Measurements from ENCODE around the gene HIGD1A.

The HIGD1A gene

DNA sequence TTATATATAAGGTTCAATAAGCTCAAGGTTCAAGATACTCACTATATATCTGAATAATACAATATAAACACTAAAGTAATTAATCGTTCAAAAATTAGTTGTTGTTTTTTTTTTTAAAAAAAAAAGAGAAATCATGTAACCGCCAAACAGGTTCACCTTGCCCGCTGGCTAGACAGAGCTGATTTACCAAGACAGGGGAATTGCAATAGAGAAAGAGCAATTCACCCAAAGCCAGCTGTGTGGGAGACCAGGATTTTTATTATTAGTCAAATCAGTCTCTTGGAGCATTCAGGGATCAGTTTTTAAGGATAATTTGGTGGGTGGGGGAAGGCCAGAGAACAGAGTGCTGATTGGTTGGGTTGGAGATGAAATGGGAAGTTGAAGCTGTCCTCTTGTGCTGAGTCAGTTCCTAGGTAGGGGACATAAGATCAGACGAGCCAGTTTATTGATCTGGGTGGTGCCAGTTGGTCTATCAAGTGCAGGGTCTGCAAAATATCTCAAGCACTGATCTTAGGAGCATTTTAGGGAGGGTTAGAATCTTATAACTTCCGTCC is 7.9 kb downstream of the HIGD1A start:
- DNase-seq = no peak

DNA sequence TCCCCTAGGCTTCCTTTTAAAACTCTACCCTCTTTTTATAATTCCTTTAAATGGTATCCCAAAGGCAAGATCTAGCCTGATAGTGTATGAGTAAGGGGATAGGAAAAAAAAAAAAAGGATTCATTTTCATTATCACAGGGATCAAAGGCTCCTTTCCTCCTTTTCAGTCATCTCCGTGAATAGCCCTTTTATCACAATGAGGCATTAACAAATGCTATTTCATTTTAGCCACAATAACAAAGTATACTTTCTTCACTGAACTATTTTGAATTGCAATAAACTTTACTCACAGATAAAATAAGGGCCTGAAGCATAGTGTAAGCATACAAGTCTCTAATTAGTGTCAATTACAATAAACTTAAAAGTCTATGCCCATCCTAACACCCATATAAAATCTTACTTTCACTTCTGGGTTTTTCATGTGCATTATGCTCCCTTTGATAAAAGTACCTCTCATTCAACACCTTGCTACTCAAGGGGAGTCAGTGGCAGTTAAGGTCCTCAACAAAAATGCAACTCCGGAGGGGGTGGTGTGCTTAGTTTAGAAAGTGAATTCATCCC is 8.6 kb downstream of the HIGD1A start:
- no peak for DNase-seq

GRCh38 chr3:42790714-42791229 is 13.5 kb downstream of the HIGD1A start:
- DNase-seq = no peak

DNA sequence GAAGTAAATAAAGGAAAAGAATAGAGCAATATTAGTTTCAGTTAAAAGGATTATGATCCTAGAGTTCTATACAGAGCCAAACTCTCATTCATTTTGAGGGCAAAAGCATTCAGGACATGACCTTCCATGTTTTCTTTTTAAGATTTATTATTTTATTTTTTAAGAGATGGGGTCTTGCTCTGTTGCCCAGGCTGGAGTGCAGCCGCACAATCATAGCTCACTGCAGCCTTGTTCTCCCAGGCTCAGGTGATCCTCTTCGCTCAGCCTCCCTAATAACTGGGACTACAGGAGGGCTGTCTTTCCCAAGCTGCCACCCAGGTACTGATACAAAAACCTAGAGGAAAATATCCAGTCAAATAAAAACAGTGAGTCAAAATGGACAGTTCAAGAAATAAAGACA is 17.7 kb downstream of the HIGD1A start:
- DNase-seq = no peak

DNA sequence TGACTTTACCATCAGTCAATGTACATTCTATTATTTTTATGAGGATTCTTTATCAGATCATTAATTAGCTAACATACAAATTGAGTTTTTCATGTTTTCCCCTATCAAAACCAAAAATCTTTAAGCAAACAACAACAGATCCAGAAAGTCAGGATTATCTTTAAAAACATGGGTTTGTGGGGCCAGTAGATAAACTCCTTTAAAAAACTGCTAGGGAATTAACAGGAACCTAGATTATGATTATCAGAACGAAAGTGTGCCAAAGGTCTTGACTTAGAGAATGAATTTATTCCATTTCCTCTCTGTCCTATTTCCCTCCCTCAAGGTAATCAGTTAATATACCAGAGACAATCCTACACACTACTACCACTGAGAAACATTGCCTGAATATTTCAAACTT is 18.1 kb downstream of the HIGD1A start:
- DNase-seq = no peak

DNA sequence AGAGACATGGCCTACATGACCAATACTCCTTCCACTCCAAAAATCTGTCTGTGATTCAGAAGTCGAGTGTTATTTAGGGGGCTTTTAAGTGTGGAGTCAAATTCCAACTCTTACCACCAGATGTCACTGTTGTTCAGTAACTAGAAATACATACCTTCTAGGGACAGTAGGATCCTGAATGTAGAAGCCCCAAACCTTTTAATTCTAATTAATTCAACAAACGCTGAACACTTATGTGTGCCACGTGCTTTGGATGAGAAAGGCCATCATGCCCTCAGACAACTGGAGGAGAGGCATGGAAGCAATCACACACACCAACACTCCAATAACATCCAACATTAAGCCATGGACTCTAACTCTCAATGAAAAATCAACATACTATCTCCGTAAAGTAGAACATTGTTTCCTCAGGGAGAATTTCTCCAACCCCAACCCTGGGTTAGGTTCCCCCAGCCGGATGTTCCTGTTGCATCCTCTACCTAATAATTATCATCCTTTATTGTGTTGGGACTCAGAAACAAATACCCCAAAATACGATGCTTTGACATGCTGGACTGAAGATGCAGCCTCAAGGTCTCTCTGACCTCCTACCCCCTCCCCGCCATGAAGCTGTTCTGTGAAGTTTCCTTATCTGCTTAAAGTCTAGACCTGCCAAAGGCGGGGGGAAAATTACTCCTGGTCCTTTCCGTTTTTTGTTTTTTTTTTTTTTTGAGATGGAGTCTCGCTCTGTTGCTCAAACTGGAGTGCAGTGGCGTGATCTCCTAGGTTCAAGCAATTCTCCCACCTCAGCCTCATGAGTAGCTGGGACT is 23.2 kb downstream of the HIGD1A start:
- no peak for DNase-seq

DNA sequence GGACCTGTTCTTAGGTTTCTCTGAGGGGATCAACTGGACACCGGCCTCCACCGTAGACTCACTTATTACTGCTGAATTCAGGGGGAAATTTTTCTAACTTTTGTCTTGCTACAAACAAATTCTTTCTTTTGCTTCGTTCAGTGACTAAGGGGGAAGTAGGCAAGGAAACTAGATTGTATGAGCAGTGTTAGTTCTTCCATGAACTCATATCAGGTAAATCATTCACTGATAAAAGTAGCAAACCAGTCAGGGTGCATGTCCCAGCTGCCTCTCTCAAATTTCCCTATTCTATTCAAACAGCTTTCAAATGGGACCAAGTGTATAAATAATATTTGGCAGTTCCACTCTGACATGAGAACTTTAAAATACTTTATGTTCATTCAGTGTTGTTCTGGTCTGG is 23.9 kb downstream of the HIGD1A start:
- DNase-seq = no peak

DNA sequence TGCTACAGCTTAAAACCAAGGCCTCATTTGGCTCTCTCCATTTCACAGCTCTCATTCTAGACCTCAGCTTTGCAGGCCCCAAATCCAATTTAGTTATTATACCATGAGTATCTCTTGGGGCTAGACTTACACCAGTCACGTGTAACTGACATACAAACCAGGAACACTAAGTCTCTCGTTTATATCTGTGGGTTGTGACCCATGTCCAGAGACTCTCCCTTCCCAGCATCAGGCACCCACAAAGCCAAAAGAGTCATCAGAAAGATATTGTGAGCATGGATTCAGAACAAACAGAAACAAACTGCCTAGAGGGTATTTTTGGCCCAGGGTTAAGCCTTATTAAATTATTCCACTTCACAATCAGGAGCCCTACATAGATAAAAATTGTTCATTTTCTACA is 25.6 kb downstream of the HIGD1A start:
- DNase-seq = no peak

DNA sequence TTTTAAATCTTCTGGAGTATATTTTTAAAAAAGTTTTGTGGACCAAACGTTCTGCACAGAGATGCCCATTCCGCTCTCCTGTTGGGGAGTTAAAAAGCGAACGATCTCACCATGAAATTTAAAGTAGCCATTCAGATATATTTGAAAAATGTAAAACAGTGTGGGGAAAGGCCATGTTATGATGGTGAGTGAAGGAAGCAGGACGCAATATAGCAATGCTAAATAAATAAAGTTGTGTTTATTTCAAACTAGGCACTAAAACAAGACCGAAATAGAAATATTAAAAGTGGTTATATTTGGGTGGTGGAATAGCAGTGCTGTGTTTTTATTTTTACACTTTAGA is 30.9 kb downstream of the HIGD1A start:
- DNase-seq = no peak

DNA sequence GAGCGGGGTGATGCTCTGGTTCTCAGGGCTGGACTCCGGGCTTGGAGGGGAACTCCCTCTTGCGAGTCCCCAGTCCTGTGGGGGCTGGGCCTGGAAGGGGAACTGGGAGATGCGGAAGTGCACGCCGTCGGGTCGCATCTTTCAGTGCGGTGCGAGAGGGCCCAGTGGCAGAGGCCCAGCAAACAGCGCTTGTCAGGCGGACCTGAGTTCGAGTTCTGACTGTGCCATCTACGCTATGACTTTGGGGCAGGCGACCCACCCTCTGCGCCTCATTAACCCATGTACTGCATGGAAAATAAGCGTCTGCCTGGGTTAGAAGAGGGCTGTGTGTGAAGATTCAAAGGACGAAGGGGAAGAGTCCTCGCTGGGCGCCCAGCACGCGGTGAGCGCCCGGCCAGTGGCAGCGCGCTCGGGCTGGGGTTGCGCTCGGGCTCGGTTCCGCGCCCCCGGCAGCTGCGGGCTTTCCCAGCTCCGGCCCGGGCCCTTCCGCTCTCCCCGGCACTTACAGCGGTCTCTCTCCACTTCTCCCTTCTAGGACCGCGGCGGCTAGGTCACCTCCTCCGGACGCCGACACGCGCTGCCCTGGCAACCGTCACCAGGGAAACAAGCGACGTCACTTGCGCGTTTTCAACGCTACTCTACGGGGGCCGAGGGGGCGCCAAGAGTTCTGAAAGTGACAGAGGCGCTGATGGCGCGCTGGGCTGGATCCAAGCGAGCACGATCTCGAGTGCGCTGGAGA is 31.5 kb downstream of the HIGD1A start, which contains the start of gene CCDC13:
TSS of gene CCDC13 (minus strand) at position 584 of the 739 bp plus-strand sequence. CDS start 14,908 bp downstream, outside the sequence.
- DNase-seq = peak; percentile 94

DNA sequence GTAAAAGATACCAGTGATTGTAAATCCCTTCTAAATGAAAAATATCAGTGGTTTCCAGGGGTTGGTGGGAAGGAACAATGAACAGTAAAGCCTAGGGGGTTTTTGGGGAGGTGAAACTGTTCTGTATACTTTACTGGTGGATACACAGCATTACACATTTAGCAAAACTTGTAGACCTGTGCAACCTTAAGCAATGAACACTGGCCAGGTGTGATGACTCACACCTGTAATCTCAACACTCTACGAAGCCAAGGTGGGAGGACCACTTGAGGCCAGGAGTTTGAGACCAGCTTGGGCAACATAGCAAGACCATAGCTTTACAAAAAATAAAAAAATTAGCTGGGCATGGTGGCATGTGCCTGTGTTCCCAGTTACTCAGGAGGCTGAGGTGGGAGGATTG is 33.0 kb downstream of the HIGD1A start:
- DNase-seq = no peak

- DNase-seq = no peak
These were observed 34.7 kb downstream of the HIGD1A start for GRCh38 chr3:42769477-42770131.

- DNase-seq = no peak
These were observed 39.6 kb downstream of the HIGD1A start for GRCh38 chr3:42764561-42765295.

DNA sequence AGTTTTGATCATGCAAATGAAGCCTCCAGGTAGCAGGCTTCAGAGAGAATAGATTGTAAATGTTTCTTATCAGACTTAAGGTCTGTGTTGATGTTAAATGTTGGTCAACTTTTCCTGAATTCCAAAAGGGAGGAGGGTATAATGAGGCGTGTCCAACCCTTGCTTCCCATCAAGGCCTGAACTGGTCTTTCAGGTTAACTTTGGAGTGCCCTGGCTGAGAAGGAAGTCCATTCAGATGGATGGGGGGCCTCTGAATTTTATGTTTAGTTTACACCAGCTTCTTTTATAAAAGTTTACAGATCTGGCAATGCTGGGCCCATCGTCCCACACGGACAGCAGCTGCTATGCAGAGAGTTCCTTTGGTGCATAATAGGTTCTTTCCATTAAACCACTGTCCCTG is 40.2 kb downstream of the HIGD1A start:
- DNase-seq = no peak

DNA sequence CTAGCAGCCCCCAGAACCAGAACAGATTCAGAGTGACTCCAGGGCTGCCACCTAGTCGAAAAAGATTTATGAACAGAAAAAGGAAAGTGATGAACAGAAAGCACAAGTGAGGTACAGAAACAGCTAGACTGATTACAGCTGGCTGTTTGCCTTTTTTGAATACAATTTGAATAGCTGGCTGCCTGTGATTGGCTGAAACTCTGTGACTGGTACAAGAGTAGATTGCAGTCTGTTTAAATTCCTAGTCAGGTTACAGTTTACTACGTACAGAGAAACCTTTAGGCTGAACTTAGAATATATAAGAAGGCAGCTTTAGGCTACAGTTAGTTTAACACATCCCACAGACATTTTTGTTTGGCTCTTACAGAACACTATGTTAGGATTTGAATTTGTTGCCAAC is 41.3 kb downstream of the HIGD1A start:
- no peak for DNase-seq

DNA sequence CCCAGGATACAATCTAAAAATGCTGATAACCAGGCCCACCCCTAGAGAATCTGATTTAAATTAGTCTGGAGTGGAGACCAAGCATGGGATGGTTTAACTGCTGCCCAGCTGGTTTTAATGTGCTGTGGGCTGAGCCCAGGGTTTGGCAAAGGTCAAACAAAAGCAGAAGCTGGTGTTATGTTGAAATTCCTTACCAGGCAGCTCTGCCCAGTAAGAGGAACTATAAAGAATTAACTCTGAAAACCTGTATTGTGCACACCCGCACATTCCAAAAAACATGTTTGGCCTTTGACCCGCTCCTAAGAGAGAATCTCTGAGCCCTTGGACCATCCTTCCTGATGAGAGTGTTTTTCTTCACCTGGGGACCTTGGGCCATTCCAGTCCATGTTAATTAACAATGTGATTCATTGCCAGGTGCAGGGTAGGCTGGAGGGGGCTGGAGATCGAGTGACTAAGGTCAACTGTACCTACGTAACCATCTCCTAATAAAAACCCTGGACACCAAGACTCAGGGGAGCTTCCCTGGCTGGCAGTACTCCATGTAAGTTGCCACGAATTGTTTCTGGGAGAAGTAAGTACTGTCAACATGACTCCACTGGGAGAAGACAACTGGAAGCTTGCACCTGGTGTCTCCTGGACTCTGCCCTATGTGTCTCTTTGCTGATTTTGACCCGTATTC is 42.1 kb downstream of the HIGD1A start:
- no peak for DNase-seq

DNA sequence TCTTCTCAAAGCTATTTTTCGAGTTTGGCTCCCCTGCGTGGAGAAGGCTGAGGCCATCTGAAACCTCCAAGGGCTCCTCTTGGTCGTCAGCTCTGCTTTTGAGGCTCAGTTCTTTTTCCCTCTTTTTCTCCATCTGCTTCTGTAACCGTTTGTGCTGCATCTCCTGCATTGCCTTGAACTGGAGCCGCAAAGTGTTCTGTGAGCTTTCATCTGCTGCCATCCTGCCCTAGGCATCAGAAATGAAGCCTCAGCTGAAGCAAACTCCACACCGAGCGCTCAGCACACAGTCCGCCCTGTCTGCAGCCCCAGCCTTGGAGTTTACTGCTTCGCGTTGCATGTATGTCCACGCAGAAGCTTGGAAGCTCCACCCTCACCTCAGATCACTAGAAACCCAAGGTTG is 46.2 kb downstream of the HIGD1A start:
- no peak for DNase-seq

DNA sequence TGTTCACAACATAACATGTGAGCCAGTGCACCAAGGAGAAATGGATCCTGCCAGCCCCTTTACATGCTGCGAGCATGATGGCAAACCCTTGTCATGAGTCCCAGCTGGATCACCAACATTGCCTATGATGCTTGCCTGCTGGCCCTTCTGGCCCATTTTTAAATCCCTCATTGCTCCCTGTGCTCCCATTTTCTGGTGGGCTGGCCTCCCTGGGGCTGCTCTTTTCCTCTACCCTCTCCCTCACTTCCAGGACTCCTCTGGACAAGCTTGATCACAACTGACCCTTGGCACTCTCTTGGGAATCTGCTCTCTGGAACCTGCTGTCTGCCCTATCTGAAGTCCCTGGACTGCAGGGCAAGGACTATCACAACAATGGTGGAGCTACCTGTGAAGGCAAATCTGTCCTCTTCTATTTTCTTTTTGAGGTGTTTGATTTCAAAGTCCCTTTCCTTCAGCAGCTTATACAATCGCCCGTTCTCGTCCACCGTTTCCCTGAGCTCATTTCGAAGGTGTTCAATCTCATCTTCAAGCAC is 47.5 kb downstream of the HIGD1A start:
- DNase-seq = no peak

GRCh38 chr3:42755681-42756578 is 48.4 kb downstream of the HIGD1A start:
- DNase-seq = no peak

DNA sequence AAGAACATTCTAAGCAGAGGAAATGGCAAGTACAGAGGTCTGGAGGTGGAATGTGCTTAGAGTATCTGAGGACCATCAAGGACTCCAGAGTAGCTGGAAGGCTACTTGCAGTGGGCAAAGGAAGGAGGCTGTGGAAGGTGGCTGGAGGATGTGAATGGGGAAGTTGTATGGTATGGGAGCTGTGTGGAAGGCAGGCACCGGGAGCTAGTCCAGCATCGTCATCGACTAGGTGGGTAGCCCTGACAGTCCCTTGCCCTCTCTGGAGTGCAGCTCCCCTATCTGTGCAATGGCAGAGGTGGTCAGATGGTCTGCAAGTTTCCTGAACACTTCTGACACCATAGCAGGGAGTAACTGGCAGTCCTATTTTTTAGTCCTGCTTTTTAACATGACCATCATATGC is 50.5 kb downstream of the HIGD1A start:
- no peak for DNase-seq

Data from right forelimb (tissue), 1 donor.